Fibroblast of villous mesenchyme (primary cell): Measurements from ENCODE around the gene SMYD2. TPM values are rescaled to one million over a fixed set of nuclear protein-coding genes. Genes with fewer than 3 reads are reported as not detected.

Source experiments
- DNase-seq: peaks from one replicate; pipeline ENCODE4 v3.0.0-alpha.2; 2010; ENCODE audit warnings: low read depth
- H3K4me3 ChIP-seq: 2 replicates; pipeline ENCODE4 v1.5.1; 2011; ENCODE audit warnings: low read depth, mild to moderate bottlenecking, low read length
- CTCF ChIP-seq: IDR thresholded peaks from 2 replicates; pipeline ENCODE4 v1.5.1; 2012; ENCODE audit warnings: low read depth, mild to moderate bottlenecking, low read length; ENCODE audit not compliant: insufficient read depth
- total RNA-seq: library from RNA; depleted of rRNA; stranded (reverse); fragments of >200 nt; gene quantifications from 2 replicates; pipeline ENCODE4 v1.2.3, GENCODE V29; 2012

The SMYD2 gene
- total RNA-seq, 1 donor: 48.8 TPM

GRCh38 chr1:214337511-214337910, 56.6 kb downstream of the SMYD2 start:
- TF ChIP-seq CTCF: no peak
- H3K4me3 ChIP-seq: no peak overlapping the region
- DNase-seq: peak; percentile 55

- DNase-seq: no peak
- H3K4me3 ChIP-seq: no peak overlapping the region
- no peak for TF ChIP-seq CTCF
Measured at GRCh38 chr1:214338212-214338611, 57.3 kb downstream of the SMYD2 start.

DNA sequence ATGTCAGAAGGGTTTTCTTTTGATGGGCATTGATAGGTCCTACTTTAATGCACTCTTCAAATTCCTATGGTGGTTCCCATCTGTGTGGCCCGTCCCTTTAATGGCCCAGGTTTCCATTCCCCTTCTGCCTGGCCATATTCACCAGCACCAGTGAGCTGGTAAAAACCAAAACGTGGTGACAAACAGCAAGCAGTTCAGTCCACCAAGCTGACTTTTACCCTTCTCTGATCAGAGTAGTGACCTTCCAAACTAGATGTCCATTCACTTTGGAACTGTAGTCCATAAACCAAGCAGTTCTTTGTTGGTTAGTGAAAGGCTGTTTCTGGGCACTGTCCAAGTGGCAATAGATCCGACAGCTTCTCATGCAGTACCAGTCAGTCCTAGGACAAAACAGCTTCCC, 60.5 kb downstream of the SMYD2 start:
- no peak overlapping the region for H3K4me3 ChIP-seq
- TF ChIP-seq CTCF: no peak
- DNase-seq: no peak

GRCh38 chr1:214341932-214342331, 61.0 kb downstream of the SMYD2 start:
- peak; percentile 29 for DNase-seq
- TF ChIP-seq CTCF: peak; percentile 31
- no peak overlapping the region for H3K4me3 ChIP-seq

- DNase-seq: no peak
- TF ChIP-seq CTCF: no peak
- no peak overlapping the region for H3K4me3 ChIP-seq
Measured at GRCh38 chr1:214342525-214342924, 61.6 kb downstream of the SMYD2 start.

- no peak for DNase-seq
- no peak overlapping the region for H3K4me3 ChIP-seq
- no peak for TF ChIP-seq CTCF
Measured at GRCh38 chr1:214344897-214345296, 63.9 kb downstream of the SMYD2 start.

GRCh38 chr1:214349008-214349407, 68.0 kb downstream of the SMYD2 start:
- TF ChIP-seq CTCF: no peak
- DNase-seq: no peak
- H3K4me3 ChIP-seq: no peak overlapping the region
